GM12873 (cell line): ENCODE results near the gene KLF2.

Experiments used
- TF ChIP-seq, protein P1 (sequence below): IDR thresholded peaks from 2 replicates; pipeline ENCODE4 v1.5.1; 2012; ENCODE audit warnings: low read depth, mild to moderate bottlenecking, moderate library complexity, low read length, control low read depth; ENCODE audit not compliant: insufficient read depth; ENCODE audit errors: missing control alignments

Gene KLF2

DNA sequence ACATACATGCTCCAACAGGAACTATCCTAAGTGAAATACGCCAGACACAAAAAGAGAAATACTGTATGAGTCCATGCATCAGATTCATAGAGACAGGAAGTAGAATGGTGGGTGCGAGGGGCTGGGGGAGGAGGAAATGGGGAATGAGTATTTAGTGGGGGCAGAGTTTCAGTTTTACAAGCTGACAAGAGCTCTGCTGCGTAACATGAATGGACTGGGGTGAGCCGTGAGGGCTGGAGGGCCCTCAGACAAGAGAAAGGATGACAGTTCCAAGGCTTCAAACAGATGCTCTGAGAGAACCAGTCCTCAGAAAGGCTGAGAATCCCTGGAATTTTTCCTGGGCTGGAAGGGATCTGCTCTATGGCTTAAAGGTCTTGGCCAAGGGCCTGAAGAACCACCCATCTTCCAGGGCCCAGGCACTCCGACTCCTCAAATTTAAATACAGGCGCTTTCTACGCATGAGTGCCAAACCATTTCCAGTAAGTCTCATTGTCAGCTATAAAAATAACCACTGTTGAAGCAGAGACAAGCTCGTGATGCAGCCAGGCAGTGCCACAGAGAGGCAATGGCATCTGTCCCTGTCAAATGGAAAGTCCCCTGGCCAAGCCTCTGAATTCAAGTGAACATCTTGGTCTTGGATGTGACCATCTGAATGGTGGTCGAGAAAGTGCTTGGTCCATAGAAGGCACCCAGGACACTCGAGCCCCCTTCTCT lies 17.5 kb downstream of the KLF2 start:
- TF ChIP-seq, protein P1, sequence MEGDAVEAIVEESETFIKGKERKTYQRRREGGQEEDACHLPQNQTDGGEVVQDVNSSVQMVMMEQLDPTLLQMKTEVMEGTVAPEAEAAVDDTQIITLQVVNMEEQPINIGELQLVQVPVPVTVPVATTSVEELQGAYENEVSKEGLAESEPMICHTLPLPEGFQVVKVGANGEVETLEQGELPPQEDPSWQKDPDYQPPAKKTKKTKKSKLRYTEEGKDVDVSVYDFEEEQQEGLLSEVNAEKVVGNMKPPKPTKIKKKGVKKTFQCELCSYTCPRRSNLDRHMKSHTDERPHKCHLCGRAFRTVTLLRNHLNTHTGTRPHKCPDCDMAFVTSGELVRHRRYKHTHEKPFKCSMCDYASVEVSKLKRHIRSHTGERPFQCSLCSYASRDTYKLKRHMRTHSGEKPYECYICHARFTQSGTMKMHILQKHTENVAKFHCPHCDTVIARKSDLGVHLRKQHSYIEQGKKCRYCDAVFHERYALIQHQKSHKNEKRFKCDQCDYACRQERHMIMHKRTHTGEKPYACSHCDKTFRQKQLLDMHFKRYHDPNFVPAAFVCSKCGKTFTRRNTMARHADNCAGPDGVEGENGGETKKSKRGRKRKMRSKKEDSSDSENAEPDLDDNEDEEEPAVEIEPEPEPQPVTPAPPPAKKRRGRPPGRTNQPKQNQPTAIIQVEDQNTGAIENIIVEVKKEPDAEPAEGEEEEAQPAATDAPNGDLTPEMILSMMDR: no peak

- TF ChIP-seq, protein P1: no peak
These were observed 18.5 kb downstream of the KLF2 start for GRCh38 chr19:16343156-16343555.

GRCh38 chr19:16345457-16345856 lies 20.8 kb downstream of the KLF2 start:
- TF ChIP-seq, protein P1: no peak

GRCh38 chr19:16347706-16348105 lies 23.1 kb downstream of the KLF2 start:
- TF ChIP-seq, protein P1: no peak

GRCh38 chr19:16349551-16350152 lies 25.0 kb downstream of the KLF2 start:
- TF ChIP-seq, protein P1: no peak

DNA sequence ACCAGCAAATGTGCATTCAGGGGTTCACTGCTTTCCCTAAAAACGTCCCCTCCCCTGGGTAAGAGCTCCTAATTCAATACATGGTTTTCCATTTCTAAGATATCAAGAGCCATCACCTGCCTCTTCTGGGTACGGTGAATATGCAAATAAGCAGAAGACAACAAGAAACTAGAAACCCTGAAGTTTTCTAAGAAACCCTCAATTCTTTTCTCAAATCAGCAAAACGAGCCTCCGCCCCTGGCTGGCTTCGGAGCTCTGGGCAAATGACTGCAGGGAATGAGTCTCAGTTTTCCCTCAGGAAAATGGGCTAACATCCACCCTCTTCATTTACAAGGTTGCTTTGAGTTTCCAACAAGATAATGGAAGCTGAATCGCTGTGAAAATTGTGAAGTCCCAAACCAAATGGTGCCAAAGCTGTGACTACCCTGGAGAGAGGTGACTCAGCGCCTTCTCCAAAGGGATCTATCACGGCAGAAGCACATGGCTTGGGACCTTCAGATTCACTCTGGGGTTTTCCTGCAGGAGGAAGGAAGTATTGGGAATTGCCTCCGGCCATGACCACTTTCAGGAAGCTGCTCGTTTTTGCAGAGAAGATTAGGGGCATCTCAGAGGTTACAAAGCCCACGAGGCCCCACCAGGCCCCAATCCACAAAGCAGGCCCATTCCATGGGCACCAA lies 26.6 kb downstream of the KLF2 start:
- TF ChIP-seq, protein P1: no peak

- TF ChIP-seq, protein P1: no peak
These were observed 30.8 kb downstream of the KLF2 start for GRCh38 chr19:16355293-16356043.
